ENCODE data around the gene CER1.

- no peak for TF ChIP-seq ZNF16 (tag by site-specific recombination; IDR thresholded peaks at IDR 0.05; ENCODE audit: low read depth)
- TF ChIP-seq ATF2 (tag by site-specific recombination; IDR thresholded peaks at IDR 0.05; ENCODE audit: low read depth): no peak
- no peak for TF ChIP-seq CTCF (tag by site-specific recombination; IDR thresholded peaks at IDR 0.05)
- no peak for TF ChIP-seq MEIS1 (CRISPR knock-in tag; IDR thresholded peaks at IDR 0.05; ENCODE audit: borderline replicate concordance)
- no peak for TF ChIP-seq KLF17 (tag by site-specific recombination; IDR thresholded peaks at IDR 0.05)
- no peak for TF ChIP-seq PATZ1 (tag by site-specific recombination; IDR thresholded peaks at IDR 0.05)
- no peak for TF ChIP-seq RBAK (tag by site-specific recombination; IDR thresholded peaks at IDR 0.05)
- no peak for TF ChIP-seq ZSCAN30 (tag by site-specific recombination; IDR thresholded peaks at IDR 0.05)
- no peak for TF ChIP-seq SP2 (tag by site-specific recombination; IDR thresholded peaks at IDR 0.05)
- no peak for TF ChIP-seq ZNF558 (tag by site-specific recombination; IDR thresholded peaks at IDR 0.05)
- no peak for TF ChIP-seq GLI2 (tag by site-specific recombination; IDR thresholded peaks at IDR 0.05; ENCODE audit: borderline replicate concordance, low read depth)
Measured at GRCh38 chr9:14752871-14753270, 30.3 kb upstream of the CER1 start.
